Upper lobe of left lung (tissue), 4 donors: ENCODE data around the gene KCNH1.

ENCODE experiments used
- CTCF ChIP-seq, 6 experiments: fragments of 450-650 bp in 4 of 6; fragments of 200-600 bp in 2 of 6; sonication (generic) in 2 of 6; IDR thresholded peaks; one replicate each; pipeline ENCODE4 v1.5.1; 2016 to 2019; ENCODE audit warnings: antibody characterized with exemption in 6 of 6
- EP300 ChIP-seq, 4 donors: sonication (generic); formaldehyde crosslinking; IDR thresholded peaks; one replicate each; pipeline ENCODE4 v1.5.1; 2017; ENCODE audit warnings: antibody characterized with exemption in 4 of 4, control low read depth in 2 of 4

- TF ChIP-seq EP300 (IDR thresholded peaks at IDR 0.05) = no peak
- TF ChIP-seq CTCF (IDR thresholded peaks at IDR 0.05) = no peak
Observed at GRCh38 chr1:210935905-210936304, 198.0 kb downstream of the KCNH1 start.
